ENCODE results near the gene HOXB5.

DNA sequence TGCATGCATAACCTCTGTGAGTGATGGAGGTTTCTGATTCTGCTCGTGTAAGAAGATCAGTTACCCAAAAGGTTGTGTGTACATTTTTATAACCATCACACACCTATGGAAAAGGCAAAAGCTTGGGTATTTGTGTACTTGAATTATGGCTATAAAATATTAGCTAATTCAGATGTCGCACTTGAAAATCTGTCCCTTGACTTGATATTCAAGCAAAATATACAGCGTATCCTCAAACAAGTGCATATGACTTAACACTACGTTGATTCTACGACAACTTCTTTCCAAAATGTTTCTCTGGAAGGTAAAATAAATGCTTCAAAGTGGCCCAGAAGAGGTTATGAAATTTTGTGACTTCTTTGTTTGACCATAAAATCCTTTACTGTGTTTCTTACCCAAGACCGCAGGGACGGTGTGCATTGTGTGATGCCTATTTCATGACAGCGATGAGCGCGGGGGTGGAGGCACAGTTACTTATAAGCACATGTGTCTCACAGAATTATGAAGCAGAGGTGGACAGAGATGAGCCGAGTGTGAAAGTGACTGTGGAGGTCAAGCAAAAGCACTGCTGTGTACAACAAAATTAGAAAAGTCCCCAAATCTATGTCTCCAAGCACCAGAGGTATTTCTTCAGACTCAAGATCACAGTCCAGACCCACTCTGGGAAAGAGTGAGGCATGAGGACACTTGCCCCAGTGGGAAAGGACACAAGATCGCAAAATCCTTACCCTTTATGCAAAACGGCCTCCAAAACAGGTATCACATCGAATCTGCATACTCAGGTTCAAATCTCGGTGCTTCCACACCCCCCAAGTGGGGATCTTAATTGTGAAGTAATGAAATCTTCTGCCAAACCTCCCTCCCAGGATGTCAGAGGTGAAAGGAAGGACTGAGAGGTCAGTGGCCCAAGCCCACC lies 36.7 kb upstream of the HOXB5 start:
- TF ChIP-seq POLR2A (IDR thresholded peaks at IDR 0.05; ENCODE audit: low read depth, low read length) (no peak), YY1 (IDR thresholded peaks at IDR 0.05; ENCODE audit: low read depth, low read length) (no peak), RAD21 (IDR thresholded peaks at IDR 0.05; ENCODE audit: insufficient read depth, low read depth, low read length) (no peak), ESRRA (IDR thresholded peaks at IDR 0.05; ENCODE audit: low read length) (no peak), NRF1 (conservative IDR thresholded peaks at IDR 0.05; ENCODE audit: low read depth, low read length) (no peak), SREBF2 (IDR thresholded peaks at IDR 0.05; ENCODE audit: low read length) (no peak), CBX3 (IDR thresholded peaks at IDR 0.05; ENCODE audit: borderline replicate concordance, low read depth) (no peak), EZH2 (IDR thresholded peaks at IDR 0.05; ENCODE audit: borderline replicate concordance, control insufficient read depth, low read depth, low read length) (no peak), MYC (IDR thresholded peaks at IDR 0.05; ENCODE audit: insufficient read depth, insufficient read length, insufficient replicate concordance, low read length, severe bottlenecking) (no peak), POLR2AphosphoS5 (IDR thresholded peaks at IDR 0.05; ENCODE audit: low read length) (no peak)
- TF ChIP-seq, protein P1, sequence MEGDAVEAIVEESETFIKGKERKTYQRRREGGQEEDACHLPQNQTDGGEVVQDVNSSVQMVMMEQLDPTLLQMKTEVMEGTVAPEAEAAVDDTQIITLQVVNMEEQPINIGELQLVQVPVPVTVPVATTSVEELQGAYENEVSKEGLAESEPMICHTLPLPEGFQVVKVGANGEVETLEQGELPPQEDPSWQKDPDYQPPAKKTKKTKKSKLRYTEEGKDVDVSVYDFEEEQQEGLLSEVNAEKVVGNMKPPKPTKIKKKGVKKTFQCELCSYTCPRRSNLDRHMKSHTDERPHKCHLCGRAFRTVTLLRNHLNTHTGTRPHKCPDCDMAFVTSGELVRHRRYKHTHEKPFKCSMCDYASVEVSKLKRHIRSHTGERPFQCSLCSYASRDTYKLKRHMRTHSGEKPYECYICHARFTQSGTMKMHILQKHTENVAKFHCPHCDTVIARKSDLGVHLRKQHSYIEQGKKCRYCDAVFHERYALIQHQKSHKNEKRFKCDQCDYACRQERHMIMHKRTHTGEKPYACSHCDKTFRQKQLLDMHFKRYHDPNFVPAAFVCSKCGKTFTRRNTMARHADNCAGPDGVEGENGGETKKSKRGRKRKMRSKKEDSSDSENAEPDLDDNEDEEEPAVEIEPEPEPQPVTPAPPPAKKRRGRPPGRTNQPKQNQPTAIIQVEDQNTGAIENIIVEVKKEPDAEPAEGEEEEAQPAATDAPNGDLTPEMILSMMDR (IDR thresholded peaks at IDR 0.05 in 2 of 3, conservative IDR thresholded peaks at IDR 0.05 in 1 of 3; ENCODE audit: control insufficient read depth in 2 of 3, extremely low read depth in 1 of 3, insufficient read depth in 1 of 3, low read depth in 3 of 3, low read length in 3 of 3): no peak
- TF ChIP-seq, protein P2, sequence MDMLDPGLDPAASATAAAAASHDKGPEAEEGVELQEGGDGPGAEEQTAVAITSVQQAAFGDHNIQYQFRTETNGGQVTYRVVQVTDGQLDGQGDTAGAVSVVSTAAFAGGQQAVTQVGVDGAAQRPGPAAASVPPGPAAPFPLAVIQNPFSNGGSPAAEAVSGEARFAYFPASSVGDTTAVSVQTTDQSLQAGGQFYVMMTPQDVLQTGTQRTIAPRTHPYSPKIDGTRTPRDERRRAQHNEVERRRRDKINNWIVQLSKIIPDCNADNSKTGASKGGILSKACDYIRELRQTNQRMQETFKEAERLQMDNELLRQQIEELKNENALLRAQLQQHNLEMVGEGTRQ (IDR thresholded peaks at IDR 0.05; ENCODE audit: borderline replicate concordance, low read depth, low read length): no peak

Data from GM12878 (cell line).